HG02943 (cell line): Measurements from ENCODE around the gene SSRP1.

ENCODE experiments used
- ATAC-seq: cut with Tn5 transposase; IDR thresholded peaks from one replicate; pipeline ENCODE4 v1.9.1; 2021; ENCODE audit warnings: mild to moderate bottlenecking, low read depth, moderate library complexity; ENCODE audit not compliant: unreplicated experiment

The SSRP1 gene

GRCh38 chr11:57320067-57320718 lies 15.5 kb downstream of the SSRP1 start:
- no peak for ATAC-seq

- ATAC-seq = no peak
These were observed 17.5 kb downstream of the SSRP1 start for GRCh38 chr11:57318178-57318577.

- ATAC-seq = no peak
These were observed 19.7 kb downstream of the SSRP1 start for GRCh38 chr11:57316017-57316416.

DNA sequence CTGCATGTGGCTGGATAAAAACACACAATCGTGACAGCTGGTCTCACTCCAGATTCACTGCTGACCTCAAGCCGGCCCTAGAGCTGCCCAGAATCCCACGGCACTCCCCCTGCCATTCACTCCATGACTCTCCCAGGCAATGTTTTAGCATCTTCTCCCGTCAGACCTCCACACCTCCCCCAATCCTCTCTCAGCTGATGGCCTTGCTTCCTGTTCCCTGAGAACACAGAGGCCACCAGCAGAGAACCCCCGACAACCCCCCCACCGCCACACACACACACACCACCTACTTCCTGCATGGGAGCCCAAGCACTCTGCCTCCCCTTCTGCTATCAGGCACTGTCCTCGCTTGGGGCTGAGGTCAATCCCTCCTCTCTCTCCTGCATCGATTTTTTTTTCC lies 20.2 kb downstream of the SSRP1 start:
- no peak for ATAC-seq

- ATAC-seq = no peak
These were observed 21.3 kb downstream of the SSRP1 start for GRCh38 chr11:57314221-57314973.

DNA sequence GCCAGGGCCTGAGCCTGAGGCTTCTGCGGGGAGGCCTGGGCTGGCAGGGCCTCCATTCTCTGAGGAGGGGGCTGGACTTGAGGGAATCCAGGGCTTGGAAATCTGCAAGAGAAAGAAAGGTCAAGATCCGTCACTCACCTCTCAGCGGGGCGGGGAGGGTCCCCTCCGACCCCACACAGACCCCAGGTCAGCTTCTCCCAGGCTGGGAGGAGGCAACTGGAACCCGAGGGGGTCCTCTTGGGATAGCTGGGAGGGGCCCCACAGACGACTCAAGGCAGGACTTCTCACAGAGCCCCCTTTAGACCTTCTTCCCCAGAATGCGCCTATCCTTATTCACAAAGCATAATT lies 21.9 kb downstream of the SSRP1 start:
- no peak for ATAC-seq

GRCh38 chr11:57313071-57313787 lies 22.5 kb downstream of the SSRP1 start:
- no peak for ATAC-seq

DNA sequence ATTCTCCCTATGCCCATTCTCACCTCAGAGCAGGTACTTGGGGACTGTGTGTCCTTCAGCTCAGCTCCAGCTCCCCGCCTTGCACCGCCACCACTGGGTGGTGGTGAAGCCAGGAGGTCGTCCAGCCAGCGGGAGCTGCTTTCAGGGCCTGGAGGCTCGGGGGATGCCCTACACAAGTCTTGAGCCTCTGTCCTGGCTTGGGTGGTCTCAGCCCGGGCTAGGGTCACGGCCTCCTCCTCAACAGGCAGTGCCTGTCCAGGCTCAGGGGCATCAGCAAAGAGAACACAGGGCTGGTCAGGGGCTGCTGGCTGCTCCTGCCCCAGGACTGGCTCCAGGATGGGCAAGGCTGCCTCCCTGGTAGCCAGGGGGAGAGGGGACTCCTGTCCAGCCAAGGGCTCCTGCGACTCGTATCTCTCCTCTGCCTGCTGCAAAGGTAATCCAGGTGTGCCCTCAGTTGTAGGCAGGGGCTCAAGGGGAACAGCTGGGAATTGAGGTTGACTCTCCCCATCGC lies 23.1 kb downstream of the SSRP1 start:
- no peak for ATAC-seq

GRCh38 chr11:57311109-57311936 lies 24.4 kb downstream of the SSRP1 start:
- peak; percentile 98 for ATAC-seq

GRCh38 chr11:57310630-57311086 lies 25.0 kb downstream of the SSRP1 start:
- ATAC-seq = no peak

DNA sequence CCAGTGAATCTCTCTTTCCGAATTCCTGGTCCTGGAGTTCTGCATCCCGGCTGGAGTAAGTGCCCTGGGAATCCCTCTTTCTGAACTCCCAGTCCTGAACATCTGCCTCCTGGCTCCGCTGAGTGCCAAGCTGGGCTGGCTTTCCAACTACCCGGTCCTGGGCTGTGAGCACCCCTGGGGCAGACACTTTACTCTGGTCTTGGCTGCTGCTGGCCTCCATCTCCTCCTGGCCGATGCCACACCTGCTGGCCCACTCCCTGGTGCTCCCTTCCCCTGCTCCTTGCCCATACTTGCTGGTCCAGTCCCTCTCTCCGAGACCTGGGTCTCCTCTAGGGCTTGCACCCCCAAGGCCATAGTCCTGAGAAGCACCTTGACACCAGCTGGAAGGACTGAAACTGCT lies 25.6 kb downstream of the SSRP1 start:
- ATAC-seq = no peak

DNA sequence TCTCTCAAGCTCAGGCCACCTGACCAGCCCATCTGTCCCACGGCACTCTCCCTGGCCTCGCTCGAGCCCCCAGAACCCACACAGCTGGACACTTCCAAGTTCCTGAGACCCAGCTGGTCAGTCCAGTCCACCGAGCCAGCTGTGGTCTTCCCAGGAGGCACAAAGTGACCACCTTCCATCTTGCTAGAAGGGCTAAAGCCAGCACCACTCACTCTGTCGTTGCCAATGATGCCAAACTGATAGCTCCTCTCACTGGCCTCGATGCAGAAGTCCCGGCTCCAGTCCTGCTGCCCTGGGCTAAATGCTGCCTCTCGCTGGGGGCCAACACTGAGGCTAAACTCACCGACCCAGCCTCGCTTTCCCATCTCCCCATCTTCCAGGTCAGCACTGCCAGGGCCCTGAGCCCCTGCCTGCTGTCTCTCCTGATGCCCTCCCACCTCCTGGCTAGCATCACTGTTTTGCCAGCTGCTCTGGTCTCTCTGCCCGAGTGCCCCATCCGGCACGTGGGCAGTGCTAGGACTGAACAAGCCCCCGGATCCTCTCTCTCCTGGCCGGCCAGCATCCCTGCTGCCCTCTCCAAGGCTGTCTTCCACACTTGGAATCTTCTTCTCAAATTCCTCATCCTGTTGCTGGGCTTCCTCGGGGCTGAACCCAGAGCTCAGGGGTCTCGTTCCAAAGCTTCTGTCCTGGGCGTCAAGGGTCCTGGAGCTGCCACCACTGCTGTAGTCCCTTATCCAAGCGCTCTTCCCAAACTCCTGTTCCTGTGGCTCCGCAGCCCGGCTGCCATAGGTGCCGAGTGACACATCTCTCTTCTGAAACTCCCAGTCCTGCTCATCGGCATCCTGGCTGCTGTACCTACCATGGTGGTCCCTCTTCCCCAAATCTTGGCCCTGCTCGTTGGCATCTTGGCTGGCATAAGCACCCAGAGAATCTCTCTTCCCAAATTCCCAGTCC lies 26.3 kb downstream of the SSRP1 start:
- no peak for ATAC-seq

DNA sequence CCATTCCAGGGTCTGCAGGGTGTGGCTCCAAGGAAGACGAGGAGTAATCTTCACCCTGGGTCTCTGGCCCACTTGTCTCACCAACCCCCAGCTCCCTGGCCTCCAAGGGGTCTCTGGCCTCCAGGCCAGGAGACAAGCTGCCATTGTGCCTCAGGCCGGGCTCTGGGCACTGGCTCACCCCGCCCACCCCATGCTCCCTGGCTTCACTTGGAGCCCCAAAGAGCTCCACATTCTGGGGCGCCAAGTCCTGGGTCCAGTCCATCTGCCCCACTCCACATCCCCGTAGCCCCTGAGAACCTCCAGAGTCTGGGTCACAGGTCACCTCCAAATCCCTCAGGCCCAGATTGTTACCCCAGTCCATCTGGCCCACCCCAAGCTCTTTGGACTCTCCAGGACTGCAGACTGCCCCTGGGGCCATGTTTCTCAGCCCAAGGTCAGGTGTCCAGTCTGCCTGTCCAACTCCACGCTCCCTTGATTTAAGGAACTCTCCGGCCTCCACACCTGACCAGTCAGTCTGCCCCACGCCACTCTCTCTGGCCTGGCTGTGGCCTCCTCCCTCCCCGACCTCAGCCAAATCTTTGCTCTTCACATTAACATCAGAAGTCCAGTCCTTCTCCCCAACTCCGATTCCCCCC lies 27.1 kb downstream of the SSRP1 start:
- ATAC-seq = no peak

DNA sequence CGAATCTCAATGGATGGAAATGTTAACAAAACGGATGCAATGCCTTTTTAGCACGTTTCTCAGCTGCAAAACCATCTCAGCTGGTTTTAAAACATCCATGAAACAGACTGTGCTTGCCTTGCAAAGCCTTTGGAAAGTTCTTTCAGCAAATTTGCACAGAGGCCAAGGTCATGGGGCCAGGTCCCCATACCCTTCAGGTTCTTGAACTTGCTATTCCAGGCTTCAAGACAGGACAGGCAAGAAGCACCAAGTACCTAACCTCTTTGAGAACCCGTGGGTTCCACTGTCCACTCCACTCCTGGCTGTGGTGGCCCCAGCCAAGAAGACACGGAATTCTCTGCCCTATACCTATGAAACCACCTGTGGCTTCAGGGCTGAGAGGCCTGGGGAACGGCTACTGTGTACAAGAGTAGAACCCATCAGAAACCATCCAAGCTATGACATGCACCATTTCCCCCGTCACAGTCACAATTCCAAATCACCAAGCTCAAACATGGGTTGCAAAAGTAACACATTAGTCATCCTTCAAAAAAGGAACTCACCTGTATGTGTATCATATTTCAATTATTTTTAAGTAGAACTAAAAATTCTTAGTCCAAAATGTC lies 27.9 kb downstream of the SSRP1 start:
- ATAC-seq = no peak

GRCh38 chr11:57306940-57307565 lies 28.6 kb downstream of the SSRP1 start:
- ATAC-seq = no peak

DNA sequence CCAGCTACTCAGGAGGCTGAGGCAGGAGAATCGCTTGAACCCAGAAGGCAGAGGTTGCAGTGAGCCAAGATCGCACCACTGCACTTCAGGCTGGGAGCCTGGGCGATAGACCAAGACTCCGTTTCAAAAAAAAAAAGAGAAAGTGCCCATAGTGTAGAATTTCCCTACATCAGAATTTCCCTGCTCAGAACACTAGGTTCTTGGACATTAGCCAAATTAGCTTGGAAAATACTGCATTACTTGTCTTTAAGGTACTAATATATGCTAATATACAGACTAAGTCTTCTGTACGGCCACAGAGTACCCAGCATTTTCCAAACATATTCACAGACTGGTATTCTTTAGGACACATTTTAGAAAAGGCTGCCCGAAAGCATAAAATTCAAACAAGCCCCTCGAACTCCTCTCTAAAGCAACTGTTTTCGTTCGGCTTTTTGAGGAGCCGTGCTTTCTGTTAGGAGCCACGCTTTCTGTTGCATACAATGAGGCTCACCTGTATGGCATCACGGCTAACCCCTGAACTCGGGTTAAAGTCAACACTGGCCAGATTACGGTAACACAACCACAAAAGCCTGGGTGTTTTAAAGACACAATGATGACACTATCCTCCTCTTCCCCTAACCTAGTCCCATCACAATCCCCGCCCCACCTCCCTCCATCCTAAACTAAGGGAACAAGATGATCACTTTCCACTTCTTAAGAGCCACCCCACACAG lies 29.4 kb downstream of the SSRP1 start:
- no peak for ATAC-seq

- ATAC-seq = no peak
These were observed 30.2 kb downstream of the SSRP1 start for GRCh38 chr11:57305523-57305922.
